Medulla oblongata (tissue), 1 donor: ENCODE measurements around the gene MRPL58.
A peak's percentile ranks its signal among the peaks of the same experiment; 100 is the strongest.
"Not testable (repeated sequence)": the region's sequence is repeated elsewhere in the genome, so short reads cannot be mapped to it uniquely, and the experiment has no call there.

Experiments used
- DNase-seq: peaks from one replicate; pipeline ENCODE4 v3.0.0-alpha.2; 2015; ENCODE audit errors: extremely low spot score

Gene MRPL58

GRCh38 chr17:75013092-75013559 lies 656 bp downstream of the MRPL58 start:
- DNase-seq = no peak

DNA sequence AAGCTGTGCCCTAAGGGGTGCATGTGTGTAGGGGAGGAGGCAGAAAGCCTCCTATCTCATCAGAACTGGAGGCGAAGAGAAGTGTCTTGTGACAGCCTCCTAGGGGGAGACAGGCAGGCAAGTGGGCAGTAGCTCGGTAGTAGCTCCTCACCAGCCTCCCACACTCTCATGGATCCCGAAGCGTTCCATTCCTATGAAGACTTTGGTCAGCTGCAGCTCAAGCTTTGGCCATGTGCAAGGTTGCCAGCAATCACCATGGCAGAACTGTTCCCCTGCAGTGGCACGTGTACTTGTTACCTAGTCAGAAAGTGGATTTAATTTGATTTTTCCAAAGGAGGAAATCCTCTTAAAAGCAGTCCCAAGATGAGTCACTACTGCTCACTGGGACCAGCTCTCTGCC lies 6.7 kb downstream of the MRPL58 start:
- peak; percentile 38 for DNase-seq

- DNase-seq = peak; percentile 60
Measured at GRCh38 chr17:75019710-75020109, 7.2 kb downstream of the MRPL58 start.

- peak; percentile 66 for DNase-seq
Measured at GRCh38 chr17:75020331-75021110, 8.1 kb downstream of the MRPL58 start.

- no peak for DNase-seq
Measured at GRCh38 chr17:75024686-75025397, 12.4 kb downstream of the MRPL58 start.

- not testable (repeated sequence) for DNase-seq
Measured at GRCh38 chr17:75025398-75025734, 12.9 kb downstream of the MRPL58 start.

DNA sequence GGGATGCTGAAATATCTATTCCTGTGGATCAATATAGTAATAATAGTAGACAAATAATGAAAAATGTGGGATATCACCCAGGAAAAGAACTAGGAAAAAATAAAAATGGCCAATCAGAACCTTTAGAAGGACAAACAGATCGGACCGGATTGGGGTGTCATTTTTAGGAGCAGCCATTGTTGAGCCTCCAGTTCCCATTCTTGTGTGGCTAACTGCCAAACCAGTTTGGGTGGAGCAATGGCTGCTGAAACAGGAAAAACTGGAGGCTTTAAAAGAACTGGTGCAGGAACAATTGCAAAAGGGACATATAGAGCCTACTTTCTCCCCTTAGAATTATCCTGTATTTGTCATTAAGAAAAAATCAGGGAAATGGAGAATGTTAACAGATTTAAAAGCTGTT lies 14.2 kb downstream of the MRPL58 start:
- DNase-seq = peak; percentile 35

DNA sequence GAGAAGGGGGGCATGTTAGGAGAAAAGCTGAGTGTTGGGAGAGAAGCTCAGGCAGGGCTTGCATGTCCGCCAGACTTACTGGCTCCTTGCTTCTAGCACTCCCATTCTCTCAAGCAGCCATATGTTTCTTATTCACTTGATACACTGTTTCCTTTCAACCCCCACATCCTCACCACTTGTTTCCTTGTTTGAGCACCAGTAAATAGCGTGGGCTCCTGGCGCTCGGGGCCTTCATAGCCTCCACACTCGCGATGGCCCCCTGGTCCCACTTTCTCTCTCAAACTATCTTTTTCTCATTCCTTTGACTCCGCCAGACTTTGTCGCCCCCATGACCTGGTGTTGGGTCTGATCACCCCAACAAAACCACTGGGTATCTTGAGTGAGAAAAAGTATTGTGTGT lies 17.7 kb downstream of the MRPL58 start:
- DNase-seq = no peak

DNA sequence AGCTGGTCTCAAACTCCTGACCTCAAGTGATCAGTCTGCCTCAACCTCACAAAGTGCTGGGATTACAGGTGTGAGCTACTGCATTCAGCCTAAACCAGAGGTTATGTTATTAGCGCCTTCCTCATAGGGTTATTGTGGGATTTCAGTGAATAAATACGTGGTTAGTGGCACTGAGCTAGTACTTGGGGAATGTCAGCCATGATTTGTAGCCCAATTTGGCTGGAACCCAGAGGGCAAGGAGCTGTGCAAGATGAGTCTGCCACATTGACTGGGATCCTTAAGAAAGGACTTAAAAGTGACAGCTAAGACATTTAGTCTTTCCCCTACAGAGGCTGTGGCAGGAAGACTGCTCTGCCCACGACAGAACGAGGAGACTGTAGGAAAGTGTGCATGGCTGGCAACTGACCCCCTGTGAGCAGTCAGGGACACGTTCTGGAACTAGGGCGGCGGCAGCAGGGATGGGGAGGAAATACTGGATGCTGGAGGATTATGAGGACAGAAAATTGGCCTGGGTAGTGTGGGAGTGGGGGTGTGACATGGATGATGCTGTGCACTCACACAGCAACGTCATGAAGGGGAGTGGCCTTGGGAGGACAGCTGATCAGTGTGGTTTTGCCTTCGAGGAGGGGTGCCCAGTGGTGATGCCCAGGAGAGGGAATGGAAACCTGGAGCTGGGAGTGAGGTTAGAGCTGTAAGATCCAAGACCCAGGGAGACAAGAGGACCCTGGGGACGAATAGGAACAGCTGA lies 19.7 kb downstream of the MRPL58 start:
- peak; percentile 97 for DNase-seq

- DNase-seq = peak; percentile 52
Measured at GRCh38 chr17:75032720-75033280, 20.3 kb downstream of the MRPL58 start.

DNA sequence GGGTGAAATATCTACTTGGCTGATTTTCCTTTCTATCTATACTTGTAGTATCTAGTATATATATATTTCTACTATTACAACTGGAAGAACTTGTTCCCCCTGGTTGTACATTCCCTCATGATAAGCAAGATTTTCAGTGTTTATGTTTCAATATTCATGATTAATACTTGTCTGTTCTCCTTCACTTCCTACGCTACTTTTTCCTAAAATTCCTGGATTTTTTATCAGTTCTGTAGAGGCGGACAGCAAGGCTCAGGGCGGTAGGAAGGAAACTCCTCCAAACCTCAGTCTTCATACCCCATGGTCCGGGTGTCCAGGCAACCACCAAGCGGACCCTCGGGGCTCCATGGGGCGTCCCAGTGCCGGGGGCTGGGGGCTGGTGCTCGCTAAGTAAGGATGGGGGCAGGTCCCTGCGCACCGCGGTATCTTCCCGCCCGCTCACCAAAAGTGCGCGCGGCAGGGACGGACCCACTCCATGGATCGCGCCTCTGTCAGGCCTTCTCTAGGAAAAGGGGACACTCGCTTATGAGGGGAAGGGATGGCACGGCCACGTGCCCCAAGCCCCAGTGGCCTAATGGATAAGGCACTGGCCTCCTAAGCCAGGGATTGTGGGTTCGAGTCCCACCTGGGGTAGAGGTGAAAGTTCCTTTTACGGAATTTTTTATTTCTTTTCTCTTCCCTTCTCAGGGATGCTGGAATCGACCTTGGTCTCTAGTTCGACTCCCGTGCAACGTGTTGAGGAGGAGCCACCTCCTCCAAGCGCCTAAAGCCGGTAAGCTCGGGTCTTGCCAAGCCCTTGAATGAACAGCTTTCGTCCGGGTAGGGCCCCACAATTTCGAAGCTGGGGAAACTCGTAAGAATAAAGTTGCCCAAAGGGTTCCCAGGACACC lies 21.1 kb downstream of the MRPL58 start:
- DNase-seq = peak; percentile 96

DNA sequence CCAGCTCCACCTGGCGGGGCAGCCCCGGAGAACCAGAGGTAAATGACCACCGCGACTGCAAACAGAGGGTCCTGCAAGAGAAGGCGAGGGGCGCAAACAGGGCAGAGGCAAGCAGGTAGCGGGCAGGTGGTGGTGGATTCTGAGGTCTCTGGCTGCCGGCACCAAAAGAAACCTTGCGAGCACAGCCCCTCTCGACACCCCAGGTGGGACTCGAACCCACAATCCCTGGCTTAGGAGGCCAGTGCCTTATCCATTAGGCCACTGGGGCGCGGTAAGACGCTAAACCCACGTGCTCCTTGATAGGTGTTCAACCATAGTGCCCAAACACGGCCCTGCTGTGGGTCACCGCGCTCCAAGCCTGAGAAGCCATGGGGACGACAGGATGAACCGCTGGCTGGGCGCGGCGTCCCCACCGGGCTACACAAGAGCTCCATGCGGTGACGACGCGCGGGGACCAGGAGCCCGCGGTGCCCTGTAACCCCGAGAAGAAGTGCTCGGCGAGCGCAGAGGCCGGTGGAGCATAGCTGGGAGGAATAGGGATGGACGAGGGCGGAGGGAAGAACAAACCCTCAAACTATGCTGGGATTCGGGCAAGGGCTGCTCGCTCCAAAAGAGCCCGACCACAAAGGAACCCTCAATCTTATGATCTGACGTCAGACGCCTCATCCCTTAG lies 21.9 kb downstream of the MRPL58 start:
- DNase-seq = peak; percentile 90

DNA sequence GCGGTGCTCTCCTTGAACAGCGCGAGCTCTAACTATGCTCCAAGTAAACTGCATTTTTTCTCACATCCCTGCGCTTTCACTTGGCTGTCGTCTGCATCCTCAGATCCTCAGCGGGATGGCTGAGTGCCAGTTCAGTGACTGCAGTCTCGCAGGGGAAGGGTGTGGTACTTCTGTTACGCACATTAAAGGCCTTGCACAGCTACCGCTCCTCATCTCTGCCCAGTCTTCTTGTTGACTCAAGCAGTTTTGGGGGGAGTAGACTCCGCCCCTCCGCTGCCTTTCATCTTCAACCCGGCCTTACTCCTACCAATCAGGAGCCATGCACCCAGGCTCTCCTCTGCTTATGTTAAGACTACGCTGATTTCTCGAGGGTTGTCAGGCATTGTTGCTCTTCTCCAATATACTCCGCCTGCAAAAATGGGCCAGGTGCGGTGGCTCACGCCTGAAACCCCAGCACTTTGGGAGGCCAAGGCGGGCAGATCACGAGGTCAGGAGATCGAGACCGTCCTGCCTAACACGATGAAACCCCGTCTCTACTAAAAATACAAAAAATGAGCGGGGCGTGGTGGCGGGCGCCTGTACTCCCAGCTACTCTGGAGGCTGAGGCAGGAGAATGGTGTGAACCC lies 24.3 kb downstream of the MRPL58 start:
- DNase-seq = peak; percentile 50

GRCh38 chr17:75039238-75039637 lies 26.8 kb downstream of the MRPL58 start:
- DNase-seq = no peak

- DNase-seq = no peak
Measured at GRCh38 chr17:75041656-75042280, 29.3 kb downstream of the MRPL58 start.

DNA sequence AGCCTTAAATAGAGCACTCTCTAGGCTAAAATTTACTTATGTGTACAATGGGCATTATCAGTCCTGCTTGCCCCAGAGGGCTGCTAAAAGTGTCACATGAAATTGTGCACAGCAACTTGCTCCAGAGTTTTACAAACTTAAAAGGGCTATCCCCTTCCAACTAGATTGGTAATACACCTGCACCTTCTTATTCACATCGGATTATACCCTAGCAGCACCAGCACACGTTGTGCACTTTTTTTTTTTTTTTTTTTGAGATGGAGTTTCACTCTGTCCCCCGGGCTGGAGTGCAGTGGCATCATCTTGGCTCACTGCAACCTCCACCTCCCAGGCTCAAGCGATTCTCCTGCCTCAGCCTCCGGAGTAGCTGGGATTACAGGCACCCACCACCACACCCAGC lies 31.3 kb downstream of the MRPL58 start:
- DNase-seq = not testable (repeated sequence)

DNA sequence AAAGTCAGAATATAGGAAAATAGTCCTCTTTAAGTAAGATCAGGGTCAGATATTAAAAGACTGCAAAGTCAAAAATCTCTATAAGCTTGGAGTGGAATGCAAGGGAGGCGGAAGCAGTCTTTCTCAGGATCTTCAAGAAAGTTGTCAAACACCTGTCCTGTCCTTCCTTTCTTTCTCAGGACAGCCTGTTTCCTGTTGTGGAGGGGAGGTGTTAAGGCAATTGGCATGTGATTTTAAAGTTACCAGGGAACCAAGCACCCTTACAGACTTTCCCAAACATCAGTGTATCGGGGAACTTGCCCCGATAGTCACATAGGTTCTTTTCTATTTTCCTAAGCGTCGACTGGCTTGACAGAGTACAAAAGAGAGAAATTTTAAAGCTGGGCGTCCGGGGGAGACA lies 32.2 kb downstream of the MRPL58 start:
- DNase-seq = no peak

DNA sequence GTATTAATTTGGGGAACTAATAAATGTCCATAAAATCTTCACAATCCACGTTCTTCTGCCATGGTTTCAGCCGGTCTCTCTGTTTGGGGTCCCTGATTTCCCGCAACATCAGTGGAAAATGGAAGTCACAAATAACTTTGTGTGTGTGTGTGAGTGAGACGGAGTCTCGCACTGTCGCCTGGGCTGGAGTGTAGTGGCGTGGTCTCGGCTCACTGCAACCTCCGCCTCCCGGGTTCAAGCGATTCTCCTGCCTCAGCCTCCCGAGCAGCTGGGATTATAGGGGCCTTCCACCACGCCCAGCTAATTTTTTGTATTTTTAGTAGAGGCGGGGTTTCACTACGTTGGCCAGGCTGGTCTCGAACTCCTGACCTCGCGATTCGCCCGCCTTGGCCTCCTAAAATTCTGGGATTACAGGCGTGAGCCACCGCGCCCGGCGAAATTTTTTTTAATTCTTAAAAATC lies 33.5 kb downstream of the MRPL58 start:
- not testable (repeated sequence) for DNase-seq
